ENCODE data around the gene ARHGAP35.

- TF ChIP-seq POLR2A (IDR thresholded peaks at IDR 0.05; ENCODE audit: low read depth) (no peak), CTCF (IDR thresholded peaks at IDR 0.05) (no peak), POLR2AphosphoS5 (IDR thresholded peaks at IDR 0.05) (no peak), EP300 (IDR thresholded peaks at IDR 0.05) (no peak)
Observed at GRCh38 chr19:46825731-46826055, 35.1 kb upstream of the ARHGAP35 start.

Measured in esophagus muscularis mucosa (tissue), 4 donors.